MCF 10A (cell line): ENCODE measurements around the gene KCNH6. TPM values are rescaled to one million over a fixed set of nuclear protein-coding genes. Genes with fewer than 3 reads are reported as not detected.

Experiments used
- BruUV-seq: library from RNA; stranded (reverse); fragments of 400-500 nt; replicated peaks from 2 replicates; lab custom pipeline; 2021; lab: Mats Ljungman, UMichigan
- CTCF ChIA-PET: fragments of 300-600 bp; sonication (Branson Sonifier 250); formaldehyde crosslinking; extraction: SDS; loops from one replicate; lab custom pipeline; 2021; ENCODE audit warnings: antibody characterized with exemption, inconsistent platforms; lab: Yijun Ruan, JAX
- POLR2A ChIA-PET: fragments of 300-600, 350-650 bp; sonication (Branson Sonifier 250); formaldehyde crosslinking; extraction: SDS; loops from one replicate; lab custom pipeline; 2020; ENCODE audit warnings: antibody characterized with exemption, inconsistent platforms; lab: Yijun Ruan, JAX
- DNase-seq: peaks from one replicate; pipeline ENCODE4 v3.0.0-alpha.2; 2018; ENCODE audit not compliant: unreplicated experiment
- H3K27ac Mint-ChIP-seq: one replicate; pipeline ENCODE4 v1.8.0; 2022; ENCODE audit warnings: mild to moderate bottlenecking, low read depth, mixed read lengths; ENCODE audit not compliant: unreplicated experiment
- H3K27me3 Mint-ChIP-seq: one replicate; pipeline ENCODE4 v1.8.0; 2022; ENCODE audit warnings: mixed read lengths; ENCODE audit not compliant: insufficient read depth, unreplicated experiment
- H3K36me3 Mint-ChIP-seq: one replicate; pipeline ENCODE4 v1.8.0; 2022; ENCODE audit warnings: mild to moderate bottlenecking, moderate library complexity, mixed read lengths; ENCODE audit not compliant: insufficient read depth, unreplicated experiment
- H3K4me1 Mint-ChIP-seq: one replicate; pipeline ENCODE4 v1.8.0; 2022; ENCODE audit warnings: mixed read lengths; ENCODE audit not compliant: insufficient read depth, unreplicated experiment
- H3K4me3 Mint-ChIP-seq: one replicate; pipeline ENCODE4 v1.8.0; 2022; ENCODE audit warnings: mild to moderate bottlenecking, moderate library complexity, mixed read lengths; ENCODE audit not compliant: unreplicated experiment
- H3K9me3 Mint-ChIP-seq: one replicate; pipeline ENCODE4 v1.8.0; 2022; ENCODE audit warnings: mixed read lengths; ENCODE audit not compliant: unreplicated experiment
- CTCF ChIP-seq: fragments of 200-600 bp; IDR thresholded peaks from one replicate; pipeline ENCODE4 v1.8.0; 2022; ENCODE audit warnings: antibody characterized with exemption, mild to moderate bottlenecking; ENCODE audit not compliant: unreplicated experiment
- intact Hi-C: fragments of 100-400 bp; cut with micrococcal nuclease; formaldehyde crosslinking; loops from 2 replicates; pipeline ENCODE4 v1.14.1; 2022
- total RNA-seq: library from RNA; stranded (reverse); gene quantifications from 2 replicates; pipeline ENCODE4 v1.2.3, GENCODE V29; 2022

The KCNH6 gene
- total RNA-seq, 1 experiment from 2014 or later = not detected

- Mint-ChIP-seq H3K36me3 (peaks cover 9% of the 10 kb centered on the region), H3K27ac (no peak overlapping the region), H3K27me3 (no peaks in the 10 kb centered on the region), H3K4me1 (peaks cover 13% of the 10 kb centered on the region), H3K4me3 (no peak overlapping the region), H3K9me3 (no peaks in the 10 kb centered on the region)
- TF ChIP-seq CTCF = no peak
- CTCF ChIA-PET = interaction anchor here (1.2 to 1.6 kb wide), 3 partner anchors 18 to 92 kb away, joined by 3 to 5 read pairs (median 3); no protein-coding TSS in a partner anchor
- intact Hi-C loops = no loop called here
- peak; percentile 41 for DNase-seq
- POLR2A ChIA-PET = interaction anchor here (0.6 to 2.5 kb wide), 8 partner anchors 11 to 61 kb away, joined by 3 to 33 read pairs (median 4); partner anchors contain the start of genes DCAF7 and MAP3K3
- BruUV-seq = no TSS peak
Observed at GRCh38 chr17:63571632-63572310, 48.6 kb downstream of the KCNH6 start.

DNA sequence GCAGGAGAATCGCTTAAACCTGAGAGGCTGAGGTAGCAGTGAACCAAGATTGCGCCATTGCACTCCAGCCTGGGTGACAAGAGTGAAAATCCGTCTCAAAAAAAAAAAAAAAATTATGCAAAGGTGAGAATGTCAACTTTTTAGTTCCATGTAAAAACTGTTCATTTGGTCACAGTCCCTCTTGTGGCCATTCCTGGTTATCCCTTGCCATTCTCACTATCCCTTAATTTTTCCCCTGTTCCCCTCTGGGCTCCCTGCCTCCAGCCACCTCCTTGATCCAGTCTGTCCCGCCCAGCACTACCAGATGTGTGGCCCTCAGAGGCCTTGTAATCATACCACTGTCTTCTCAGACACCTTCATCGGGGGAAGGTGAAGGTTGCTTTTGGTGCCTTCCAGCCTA, 50.5 kb downstream of the KCNH6 start:
- ChIA-PET CTCF (interaction anchor here (0.6 to 1.8 kb wide), 6 partner anchors 9 to 1982 kb away, joined by 3 to 7 read pairs (median 4); no protein-coding TSS in a partner anchor), POLR2A (interaction anchor here (2.5 kb wide), 1 partner anchor 23 kb away, joined by 33 read pairs; the partner anchor contains the start of gene DCAF7)
- Mint-ChIP-seq H3K27ac (no peak overlapping the region), H3K36me3 (peaks cover 16% of the 10 kb centered on the region), H3K4me1 (peaks cover 13% of the 10 kb centered on the region), H3K4me3 (no peak overlapping the region), H3K9me3 (no peaks in the 10 kb centered on the region), H3K27me3 (no peaks in the 10 kb centered on the region)
- intact Hi-C loops = no loop called here
- peak; percentile 14 for TF ChIP-seq CTCF
- DNase-seq = peak; percentile 10
- no TSS peak for BruUV-seq

DNA sequence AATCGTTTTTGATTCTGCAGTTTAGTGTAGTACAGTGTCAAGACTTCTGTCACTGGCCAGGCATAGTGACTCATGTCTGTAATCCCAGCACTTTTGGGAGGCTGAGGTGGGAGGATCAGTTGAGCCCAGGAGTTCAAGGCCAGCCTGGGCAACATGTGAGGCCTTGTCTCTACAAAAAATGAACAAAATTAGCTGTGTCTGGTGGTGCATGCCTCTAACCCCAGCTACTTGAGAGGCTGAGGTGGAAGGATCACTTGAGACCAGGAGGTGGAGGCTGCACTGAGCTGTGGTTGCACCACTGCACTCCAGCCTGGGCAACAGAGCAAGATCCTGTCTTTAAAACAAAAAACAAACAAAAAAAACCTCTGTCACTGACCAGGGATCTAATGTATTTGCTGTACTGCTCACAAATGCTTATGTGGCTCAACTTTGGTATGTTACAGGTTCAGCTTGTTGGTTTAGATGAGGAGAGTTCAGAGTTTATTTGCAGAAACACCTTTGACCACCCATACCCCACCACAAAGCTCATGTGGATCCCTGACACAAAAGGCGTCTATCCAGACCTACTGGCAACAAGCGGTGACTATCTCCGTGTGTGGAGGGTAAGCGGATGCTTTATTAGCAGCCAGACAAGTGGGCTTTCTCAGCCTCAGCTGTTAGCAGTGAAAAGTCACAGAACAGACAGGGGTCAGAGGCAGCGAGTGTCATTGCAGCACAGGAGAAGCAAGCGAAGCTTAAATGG, 55.0 kb downstream of the KCNH6 start:
- TF ChIP-seq CTCF = no peak
- Mint-ChIP-seq H3K4me1 (no peaks in the 10 kb centered on the region), H3K36me3 (peaks cover 46% of the 10 kb centered on the region), H3K27ac (no peak overlapping the region), H3K4me3 (no peak overlapping the region), H3K9me3 (no peaks in the 10 kb centered on the region), H3K27me3 (no peaks in the 10 kb centered on the region)
- intact Hi-C loops = no loop called here
- POLR2A ChIA-PET = interaction anchor here (1.5 to 1.9 kb wide), 2 partner anchors 28 to 29 kb away, joined by 3 to 6 read pairs; partner anchors contain the start of gene DCAF7
- CTCF ChIA-PET = interaction anchor here (0.8 to 1.2 kb wide), 2 partner anchors 13 to 31 kb away, joined by 3 read pairs; no protein-coding TSS in a partner anchor
- DNase-seq = no peak
- BruUV-seq = no TSS peak

DNA sequence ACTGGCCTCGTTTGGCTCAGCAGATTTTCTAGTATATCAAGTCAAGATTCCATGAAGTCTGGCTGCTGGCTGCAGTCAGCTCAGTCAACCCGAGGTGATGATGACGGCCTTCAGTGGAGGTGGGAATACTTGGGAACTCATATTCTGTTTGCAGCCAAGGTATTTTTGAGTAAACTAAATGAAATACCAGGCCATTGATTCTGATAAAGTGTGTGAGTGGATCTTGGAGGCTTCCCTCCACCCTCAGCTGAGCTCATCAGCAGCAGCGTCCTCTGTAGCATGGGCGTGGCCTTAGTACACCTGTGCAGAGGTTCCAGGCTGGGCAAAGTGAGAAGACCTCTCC, 55.6 kb downstream of the KCNH6 start:
- intact Hi-C loops = no loop called here
- ChIA-PET CTCF (interaction anchor here (0.8 to 1.2 kb wide), 3 partner anchors 14 to 33 kb away, joined by 3 read pairs; no protein-coding TSS in a partner anchor), POLR2A (interaction anchor here (1.9 kb wide), 1 partner anchor 28 kb away, joined by 6 read pairs; the partner anchor contains the start of gene DCAF7)
- Mint-ChIP-seq H3K27me3 (no peaks in the 10 kb centered on the region), H3K4me3 (no peak overlapping the region), H3K4me1 (no peaks in the 10 kb centered on the region), H3K36me3 (peaks cover 52% of the 10 kb centered on the region), H3K9me3 (no peaks in the 10 kb centered on the region), H3K27ac (no peak overlapping the region)
- no peak for DNase-seq
- no TSS peak for BruUV-seq
- no peak for TF ChIP-seq CTCF
